RCC 7860 (cell line): ENCODE results near the gene CHP2.

ENCODE experiments used
- DNase-seq: peaks from one replicate; pipeline ENCODE4 v3.0.0-alpha.2; 2015; ENCODE audit warnings: low spot score
- FAIRE-seq: peaks from 2 replicates; lab custom pipeline; 2012; peaks lifted over from hg19 to GRCh38; lab: Jason Lieb, UNC

The CHP2 gene

GRCh38 chr16:23802776-23803175, 48.0 kb downstream of the CHP2 start:
- no peak for FAIRE-seq
- no peak for DNase-seq

GRCh38 chr16:23803591-23804123, 48.8 kb downstream of the CHP2 start:
- DNase-seq (no peak), FAIRE-seq (no peak)

- no peak for FAIRE-seq
- DNase-seq = no peak
Measured at GRCh38 chr16:23807028-23807427, 52.2 kb downstream of the CHP2 start.
